HEK293 (cell line): ENCODE measurements around the gene CTAG2.

Source experiments
- CTCF ChIA-PET: fragments of 350-600 bp; formaldehyde crosslinking; extraction: SDS; loops from one replicate; lab custom pipeline; 2021; ENCODE audit warnings: antibody characterized with exemption; lab: Yijun Ruan, JAX
- POLR2A ChIA-PET: fragments of 300-600 bp; formaldehyde crosslinking; extraction: SDS; loops from one replicate; lab custom pipeline; 2020; ENCODE audit warnings: antibody characterized with exemption, inconsistent platforms; lab: Yijun Ruan, JAX
- H3K27ac ChIP-seq: fragments of 200-500 bp; sonication (Bioruptor generic); 2 replicates; pipeline ENCODE4 v1.5.1; 2014; ENCODE audit warnings: low read depth, low read length, control low read depth, inconsistent platforms; ENCODE audit errors: extremely low read depth
- H3K36me3 ChIP-seq, 2 experiments: fragments of 200-500 bp in 1 of 2; sonication (Bioruptor generic) in 1 of 2; 1 replicate in 1 of 2; 2 replicates in 1 of 2; pipeline ENCODE4 v1.5.1; 2014 to 2017; ENCODE audit warnings: inconsistent platforms in 2 of 2, low read length in 2 of 2; ENCODE audit not compliant: control insufficient read depth in 2 of 2, insufficient read depth in 1 of 2
- H3K4me1 ChIP-seq: fragments of 200-500 bp; sonication (Bioruptor generic); 2 replicates; pipeline ENCODE4 v1.5.1; 2014; ENCODE audit warnings: mild to moderate bottlenecking, low read length, inconsistent platforms; ENCODE audit not compliant: control insufficient read depth, insufficient read depth
- H3K4me3 ChIP-seq: 2 replicates; pipeline ENCODE4 v1.5.1; 2011; ENCODE audit warnings: low read depth, mild to moderate bottlenecking, control low read depth, low read length, moderate library complexity
- H3K9me3 ChIP-seq: fragments of 200-500 bp; sonication (Bioruptor generic); 2 replicates; pipeline ENCODE4 v1.5.1; 2014; ENCODE audit warnings: low read depth, low read length, inconsistent platforms; ENCODE audit not compliant: control insufficient read depth, insufficient read depth
- EGR2 ChIP-seq: fragments of 450-650 bp; formaldehyde crosslinking; IDR thresholded peaks from 2 replicates; pipeline ENCODE4 v1.5.1; 2016; ENCODE audit warnings: low read depth, missing biosample characterization, missing genetic modification characterization
- IKZF3 ChIP-seq: fragments of 450-650 bp; IDR thresholded peaks from 2 replicates; pipeline ENCODE4 v1.5.0; 2018; ENCODE audit warnings: missing biosample characterization, mild to moderate bottlenecking, missing genetic modification characterization, moderate library complexity
- KLF1 ChIP-seq: fragments of 450-650 bp; formaldehyde crosslinking; IDR thresholded peaks from 2 replicates; pipeline ENCODE4 v1.5.1; 2016; ENCODE audit warnings: missing biosample characterization, missing genetic modification characterization
- PRDM1 ChIP-seq: fragments of 450-650 bp; formaldehyde crosslinking; IDR thresholded peaks from 2 replicates; pipeline ENCODE4; 2016; ENCODE audit warnings: missing biosample characterization, missing genetic modification characterization
- PRDM4 ChIP-seq: fragments of 450-650 bp; formaldehyde crosslinking; IDR thresholded peaks from 2 replicates; pipeline ENCODE4 v1.5.1; 2017; ENCODE audit warnings: missing biosample characterization, missing genetic modification characterization
- ZBTB17 ChIP-seq: fragments of 450-650 bp; formaldehyde crosslinking; IDR thresholded peaks from 2 replicates; pipeline ENCODE4 v1.5.1; 2016; ENCODE audit warnings: missing biosample characterization, missing genetic modification characterization
- ZBTB48 ChIP-seq: fragments of 450-650 bp; formaldehyde crosslinking; IDR thresholded peaks from 2 replicates; pipeline ENCODE4 v1.5.1; 2016; ENCODE audit warnings: missing biosample characterization, missing genetic modification characterization
- ZNF138 ChIP-seq: fragments of 450-650 bp; formaldehyde crosslinking; IDR thresholded peaks from 2 replicates; pipeline ENCODE4 v1.5.1; 2016; ENCODE audit warnings: missing biosample characterization, missing genetic modification characterization, borderline replicate concordance
- ZNF184 ChIP-seq: fragments of 450-650 bp; IDR thresholded peaks from 2 replicates; pipeline ENCODE4 v1.5.1; 2018; ENCODE audit warnings: missing biosample characterization, mild to moderate bottlenecking, missing genetic modification characterization
- ZNF239 ChIP-seq: fragments of 450-650 bp; formaldehyde crosslinking; IDR thresholded peaks from 2 replicates; pipeline ENCODE4 v1.5.1; 2016; ENCODE audit warnings: missing biosample characterization, missing genetic modification characterization
- ZNF335 ChIP-seq: fragments of 450-650 bp; formaldehyde crosslinking; conservative IDR thresholded peaks from 2 replicates; pipeline ENCODE4 v1.5.1; 2016; ENCODE audit warnings: missing biosample characterization, missing genetic modification characterization
- ZNF37A ChIP-seq: fragments of 450-650 bp; IDR thresholded peaks from 2 replicates; pipeline ENCODE4 v1.5.1; 2018; ENCODE audit warnings: missing biosample characterization, missing genetic modification characterization
- ZNF518A ChIP-seq: fragments of 450-650 bp; formaldehyde crosslinking; conservative IDR thresholded peaks from 2 replicates; pipeline ENCODE4 v1.5.1; 2016; ENCODE audit warnings: low read depth, missing biosample characterization, missing genetic modification characterization
- ZNF529 ChIP-seq: fragments of 450-650 bp; formaldehyde crosslinking; IDR thresholded peaks from 2 replicates; pipeline ENCODE4 v1.5.1; 2017; ENCODE audit warnings: missing genetic modification characterization, missing biosample characterization; ENCODE audit not compliant: insufficient replicate concordance
- ZNF544 ChIP-seq: fragments of 450-650 bp; formaldehyde crosslinking; IDR thresholded peaks from 2 replicates; pipeline ENCODE4 v1.5.0; 2017; ENCODE audit warnings: missing biosample characterization, missing genetic modification characterization
- ZNF571 ChIP-seq: fragments of 450-650 bp; formaldehyde crosslinking; IDR thresholded peaks from 2 replicates; pipeline ENCODE4 v1.5.0; 2017; ENCODE audit warnings: missing biosample characterization, missing genetic modification characterization
- ZNF664 ChIP-seq: fragments of 450-650 bp; formaldehyde crosslinking; IDR thresholded peaks from 2 replicates; pipeline ENCODE4 v1.5.1; 2016; ENCODE audit warnings: missing biosample characterization, missing genetic modification characterization
- ZNF792 ChIP-seq: fragments of 450-650 bp; formaldehyde crosslinking; IDR thresholded peaks from 2 replicates; pipeline ENCODE4 v1.5.1; 2016; ENCODE audit warnings: missing biosample characterization, missing genetic modification characterization
- ZSCAN18 ChIP-seq: fragments of 450-650 bp; formaldehyde crosslinking; IDR thresholded peaks from 2 replicates; pipeline ENCODE4 v1.5.1; 2016; ENCODE audit warnings: missing biosample characterization, missing genetic modification characterization

Gene CTAG2

GRCh38 chrX:154654925-154655324 is 1.5 kb upstream of the CTAG2 start (continued):
- TF ChIP-seq IKZF3 (tag by site-specific recombination), result no peak
- TF ChIP-seq ZNF239, result no peak
- no peak for TF ChIP-seq ZNF184 (tag by site-specific recombination)
- no peak for TF ChIP-seq ZSCAN18 (tag by site-specific recombination)
- no peak for TF ChIP-seq PRDM4 (tag by site-specific recombination)
- no peak for TF ChIP-seq ZBTB17 (tag by site-specific recombination)
- TF ChIP-seq KLF1 (tag by site-specific recombination), result no peak

DNA sequence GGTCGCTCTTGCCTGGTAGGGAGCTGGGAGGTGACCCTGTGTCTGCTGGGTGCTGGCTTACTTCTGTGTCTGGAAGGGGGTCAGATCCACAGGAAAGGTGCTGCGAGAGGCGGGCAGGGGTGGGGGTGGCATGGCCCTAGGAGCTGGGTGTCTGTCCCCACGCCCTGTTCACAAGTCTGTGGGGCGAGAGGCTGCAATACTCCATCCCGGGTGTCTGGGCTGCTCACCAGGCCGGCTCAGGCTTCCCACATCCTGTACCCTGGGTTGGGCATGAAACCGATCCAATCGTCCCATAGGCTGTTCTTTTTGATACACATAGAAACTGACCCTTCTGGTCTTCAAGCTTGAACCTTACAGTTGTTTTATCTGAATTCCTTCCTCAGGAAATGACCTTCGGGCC is 993 bp upstream of the CTAG2 start:
- Histone ChIP-seq H3K36me3 (no peaks in the 10 kb centered on the region), H3K9me3 (no peaks in the 10 kb centered on the region), H3K4me1 (no peaks in the 10 kb centered on the region), H3K4me3 (no peak overlapping the region), H3K27ac (no peak overlapping the region)
- CTCF ChIA-PET, result no interaction called here
- POLR2A ChIA-PET, result no interaction called here
- TF ChIP-seq ZNF664 (tag by site-specific recombination) (no peak), ZNF335 (tag by site-specific recombination) (no peak), ZBTB48 (tag by site-specific recombination) (no peak), PRDM1 (tag by site-specific recombination) (no peak), ZNF544 (tag by site-specific recombination) (no peak), ZNF529 (no peak), ZNF138 (tag by site-specific recombination) (no peak), ZNF571 (tag by site-specific recombination) (no peak), ZNF37A (tag by site-specific recombination) (no peak), ZNF792 (tag by site-specific recombination) (no peak), EGR2 (tag by site-specific recombination) (no peak), ZNF518A (tag by site-specific recombination) (no peak)
